HepG2 (cell line): ENCODE data around the gene PROC. TPM values are rescaled to one million over a fixed set of nuclear protein-coding genes. Genes with fewer than 3 reads are reported as not detected.
A peak's percentile ranks its signal among the peaks of the same experiment; 100 is the strongest.

Experiments
- MATR3 ChIP-seq: sonication (generic); formaldehyde crosslinking; IDR thresholded peaks from 2 replicates; pipeline ENCODE4 v1.4.0; 2020; ENCODE audit warnings: missing genetic modification reagents
- PHF8 ChIP-seq: sonication (generic); formaldehyde crosslinking; IDR thresholded peaks from 2 replicates; pipeline ENCODE4 v1.5.0; 2020; ENCODE audit warnings: missing genetic modification reagents
- ZNF225 ChIP-seq: sonication (generic); formaldehyde crosslinking; IDR thresholded peaks from 2 replicates; pipeline ENCODE4 v1.4.0; 2020; ENCODE audit warnings: mild to moderate bottlenecking, missing genetic modification reagents
- ZNF891 ChIP-seq: sonication (generic); formaldehyde crosslinking; IDR thresholded peaks from 2 replicates; pipeline ENCODE4 v1.5.0; 2020; ENCODE audit warnings: mild to moderate bottlenecking, missing genetic modification reagents
- polyA plus RNA-seq, 8 experiments: library from polyadenylated mRNA; depleted of rRNA in 3 of 8; stranded (reverse) in 7 of 8; unstranded in 1 of 8; fragments of >200 nt; fragmentation: Illumina TruSeq in 4 of 8; extraction: Trizol in 4 of 8; gene quantifications; 2 replicates each; pipeline versions ENCODE4 v1.2.1 to v1.2.3, GENCODE V29; 2011 to 2016; ENCODE audit warnings: low read depth in 4 of 8, missing spikeins in 1 of 8, mixed read lengths in 1 of 8; ENCODE audit not compliant: insufficient read depth in 1 of 8
- total RNA-seq, 5 experiments: library from RNA; depleted of rRNA; stranded (reverse); fragments of >200 nt; fragmentation: Illumina TruSeq; extraction: Trizol; gene quantifications; 2 replicates each; pipeline ENCODE4 v1.2.3, GENCODE V29; 2016; ENCODE audit warnings: low read depth in 1 of 5
- TF ChIP-seq, protein P1 (sequence below): sonication (generic); formaldehyde crosslinking; IDR thresholded peaks from 2 replicates; pipeline ENCODE4 v1.5.0; 2020; ENCODE audit warnings: mild to moderate bottlenecking, missing genetic modification reagents, borderline replicate concordance
- TF ChIP-seq, protein P2 (sequence below): sonication (generic); formaldehyde crosslinking; IDR thresholded peaks from 2 replicates; pipeline ENCODE4 v1.4.0; 2020; ENCODE audit warnings: mild to moderate bottlenecking, missing genetic modification reagents
- TF ChIP-seq, protein P3 (sequence below): sonication (generic); formaldehyde crosslinking; IDR thresholded peaks from 2 replicates; pipeline ENCODE4 v1.8.1; 2023; ENCODE audit warnings: mild to moderate bottlenecking, inconsistent platforms, moderate library complexity, missing genetic modification reagents, borderline replicate concordance
- TF ChIP-seq, protein P4 (sequence below): sonication (generic); formaldehyde crosslinking; IDR thresholded peaks from 2 replicates; pipeline ENCODE4 v1.5.1; 2020; ENCODE audit warnings: mild to moderate bottlenecking, missing genetic modification reagents
- TF ChIP-seq, protein P5 (sequence below): sonication (generic); formaldehyde crosslinking; conservative IDR thresholded peaks from 2 replicates; pipeline ENCODE4 v1.4.0; 2020; ENCODE audit warnings: missing genetic modification reagents

PROC gene
- total and polyA plus RNA-seq, 2 of the 13 experiments (the other 11 are each of a cell fraction or from before 2014, with no cell fraction given), result 134 to 185 TPM

DNA sequence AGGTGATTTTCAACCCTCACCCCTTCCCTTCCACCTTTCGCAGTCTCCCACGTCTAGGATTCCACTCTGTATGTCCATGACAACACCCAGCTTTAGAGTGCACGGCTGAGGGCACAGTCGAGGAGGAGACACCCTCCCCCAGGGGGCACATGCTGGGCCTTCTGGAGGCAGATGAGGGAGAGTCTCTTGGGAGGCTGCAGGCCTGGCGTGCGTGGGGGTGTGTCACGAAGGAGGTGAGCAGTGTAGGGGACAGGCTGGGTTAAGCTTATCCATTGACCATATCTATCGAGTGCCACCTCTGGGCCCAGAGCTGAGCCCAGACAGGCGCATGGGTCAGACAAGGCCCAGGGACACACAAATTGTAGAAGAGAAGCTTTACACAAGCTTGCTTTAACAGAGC is 18.8 kb downstream of the PROC start (continued):
- TF ChIP-seq, protein P1, sequence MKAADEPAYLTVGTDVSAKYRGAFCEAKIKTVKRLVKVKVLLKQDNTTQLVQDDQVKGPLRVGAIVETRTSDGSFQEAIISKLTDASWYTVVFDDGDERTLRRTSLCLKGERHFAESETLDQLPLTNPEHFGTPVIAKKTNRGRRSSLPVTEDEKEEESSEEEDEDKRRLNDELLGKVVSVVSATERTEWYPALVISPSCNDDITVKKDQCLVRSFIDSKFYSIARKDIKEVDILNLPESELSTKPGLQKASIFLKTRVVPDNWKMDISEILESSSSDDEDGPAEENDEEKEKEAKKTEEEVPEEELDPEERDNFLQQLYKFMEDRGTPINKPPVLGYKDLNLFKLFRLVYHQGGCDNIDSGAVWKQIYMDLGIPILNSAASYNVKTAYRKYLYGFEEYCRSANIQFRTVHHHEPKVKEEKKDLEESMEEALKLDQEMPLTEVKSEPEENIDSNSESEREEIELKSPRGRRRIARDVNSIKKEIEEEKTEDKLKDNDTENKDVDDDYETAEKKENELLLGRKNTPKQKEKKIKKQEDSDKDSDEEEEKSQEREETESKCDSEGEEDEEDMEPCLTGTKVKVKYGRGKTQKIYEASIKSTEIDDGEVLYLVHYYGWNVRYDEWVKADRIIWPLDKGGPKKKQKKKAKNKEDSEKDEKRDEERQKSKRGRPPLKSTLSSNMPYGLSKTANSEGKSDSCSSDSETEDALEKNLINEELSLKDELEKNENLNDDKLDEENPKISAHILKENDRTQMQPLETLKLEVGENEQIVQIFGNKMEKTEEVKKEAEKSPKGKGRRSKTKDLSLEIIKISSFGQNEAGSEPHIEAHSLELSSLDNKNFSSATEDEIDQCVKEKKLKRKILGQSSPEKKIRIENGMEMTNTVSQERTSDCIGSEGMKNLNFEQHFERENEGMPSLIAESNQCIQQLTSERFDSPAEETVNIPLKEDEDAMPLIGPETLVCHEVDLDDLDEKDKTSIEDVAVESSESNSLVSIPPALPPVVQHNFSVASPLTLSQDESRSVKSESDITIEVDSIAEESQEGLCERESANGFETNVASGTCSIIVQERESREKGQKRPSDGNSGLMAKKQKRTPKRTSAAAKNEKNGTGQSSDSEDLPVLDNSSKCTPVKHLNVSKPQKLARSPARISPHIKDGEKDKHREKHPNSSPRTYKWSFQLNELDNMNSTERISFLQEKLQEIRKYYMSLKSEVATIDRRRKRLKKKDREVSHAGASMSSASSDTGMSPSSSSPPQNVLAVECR, result 0 out of 2 replicates have a peak, but pooled peaks have one; percentile 20
- TF ChIP-seq MATR3 (CRISPR knock-in tag), result no peak
- TF ChIP-seq PHF8 (CRISPR knock-in tag), result 0 out of 2 replicates have a peak, but pooled peaks have one; percentile 5
- TF ChIP-seq, protein P2, sequence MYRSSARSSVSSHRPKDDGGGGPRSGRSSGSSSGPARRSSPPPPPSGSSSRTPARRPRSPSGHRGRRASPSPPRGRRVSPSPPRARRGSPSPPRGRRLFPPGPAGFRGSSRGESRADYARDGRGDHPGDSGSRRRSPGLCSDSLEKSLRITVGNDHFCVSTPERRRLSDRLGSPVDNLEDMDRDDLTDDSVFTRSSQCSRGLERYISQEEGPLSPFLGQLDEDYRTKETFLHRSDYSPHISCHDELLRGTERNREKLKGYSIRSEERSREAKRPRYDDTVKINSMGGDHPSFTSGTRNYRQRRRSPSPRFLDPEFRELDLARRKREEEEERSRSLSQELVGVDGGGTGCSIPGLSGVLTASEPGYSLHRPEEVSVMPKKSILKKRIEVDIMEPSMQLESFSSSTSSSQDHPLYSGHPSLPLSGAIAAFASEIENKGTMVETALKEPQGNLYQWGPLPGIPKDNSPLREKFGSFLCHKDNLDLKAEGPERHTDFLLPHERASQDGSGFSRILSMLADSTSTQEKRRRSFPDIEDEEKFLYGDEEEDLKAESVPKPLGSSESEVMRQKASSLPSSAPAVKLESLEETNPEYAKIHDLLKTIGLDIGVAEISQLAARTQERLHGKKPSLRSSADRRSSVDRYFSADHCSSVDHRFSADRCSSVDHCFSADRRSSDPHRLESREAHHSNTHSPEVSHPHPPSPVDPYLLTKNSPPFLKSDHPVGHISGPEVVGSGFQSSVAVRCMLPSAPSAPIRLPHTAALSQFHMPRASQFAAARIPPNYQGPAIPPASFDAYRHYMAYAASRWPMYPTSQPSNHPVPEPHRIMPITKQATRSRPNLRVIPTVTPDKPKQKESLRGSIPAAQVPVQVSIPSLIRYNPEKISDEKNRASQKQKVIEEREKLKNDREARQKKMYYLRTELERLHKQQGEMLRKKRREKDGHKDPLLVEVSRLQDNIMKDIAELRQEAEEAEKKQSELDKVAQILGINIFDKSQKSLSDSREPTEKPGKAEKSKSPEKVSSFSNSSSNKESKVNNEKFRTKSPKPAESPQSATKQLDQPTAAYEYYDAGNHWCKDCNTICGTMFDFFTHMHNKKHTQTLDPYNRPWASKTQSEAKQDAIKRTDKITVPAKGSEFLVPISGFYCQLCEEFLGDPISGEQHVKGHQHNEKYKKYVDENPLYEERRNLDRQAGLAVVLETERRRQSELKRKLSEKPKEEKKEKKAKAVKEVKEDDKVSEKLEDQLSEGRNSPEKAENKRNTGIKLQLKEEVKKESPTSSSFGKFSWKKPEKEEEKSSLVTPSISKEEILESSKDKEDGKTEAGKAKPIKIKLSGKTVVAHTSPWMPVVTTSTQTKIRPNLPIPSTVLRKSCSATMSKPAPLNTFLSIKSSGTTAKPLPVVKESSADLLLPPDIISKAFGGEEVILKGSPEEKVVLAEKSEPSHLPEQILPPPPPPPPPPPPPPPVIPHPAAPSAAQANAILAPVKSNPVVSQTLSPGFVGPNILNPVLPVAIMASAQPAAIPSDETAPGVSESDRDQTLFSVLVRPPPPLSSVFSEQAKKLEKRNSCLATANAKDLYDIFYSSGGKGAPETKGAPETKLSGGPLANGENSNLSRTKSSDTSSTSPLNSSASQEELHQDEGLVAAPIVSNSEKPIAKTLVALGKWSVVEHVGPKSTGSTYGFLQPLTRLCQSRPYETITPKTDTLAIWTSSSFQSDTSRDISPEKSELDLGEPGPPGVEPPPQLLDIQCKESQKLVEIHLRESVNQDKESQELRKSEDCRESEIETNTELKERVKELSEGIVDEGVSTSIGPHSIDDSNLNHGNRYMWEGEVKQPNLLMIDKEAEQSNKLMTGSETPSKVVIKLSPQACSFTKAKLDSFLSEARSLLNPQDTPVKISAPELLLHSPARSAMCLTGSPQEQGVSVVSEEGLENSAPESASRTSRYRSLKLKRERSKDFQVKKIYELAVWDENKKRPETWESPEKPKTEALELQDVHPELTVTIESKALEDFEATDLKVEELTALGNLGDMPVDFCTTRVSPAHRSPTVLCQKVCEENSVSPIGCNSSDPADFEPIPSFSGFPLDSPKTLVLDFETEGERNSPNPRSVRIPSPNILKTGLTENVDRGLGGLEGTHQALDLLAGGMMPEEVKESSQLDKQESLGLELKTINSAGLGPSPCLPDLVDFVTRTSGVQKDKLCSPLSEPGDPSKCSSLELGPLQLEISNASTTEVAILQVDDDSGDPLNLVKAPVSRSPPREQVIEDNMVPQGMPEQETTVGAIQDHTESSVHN (CRISPR knock-in tag), result no peak
- no peak for TF ChIP-seq ZNF891 (CRISPR knock-in tag)
- TF ChIP-seq, protein P3, sequence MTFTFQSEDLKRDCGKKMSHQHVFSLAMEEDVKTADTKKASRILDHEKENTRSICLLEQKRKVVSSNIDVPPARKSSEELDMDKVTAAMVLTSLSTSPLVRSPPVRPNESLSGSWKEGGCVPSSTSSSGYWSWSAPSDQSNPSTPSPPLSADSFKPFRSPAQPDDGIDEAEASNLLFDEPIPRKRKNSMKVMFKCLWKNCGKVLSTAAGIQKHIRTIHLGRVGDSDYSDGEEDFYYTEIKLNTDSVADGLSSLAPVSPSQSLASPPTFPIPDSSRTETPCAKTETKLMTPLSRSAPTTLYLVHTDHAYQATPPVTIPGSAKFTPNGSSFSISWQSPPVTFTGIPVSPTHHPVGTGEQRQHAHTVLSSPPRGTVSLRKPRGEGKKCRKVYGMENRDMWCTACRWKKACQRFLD (CRISPR knock-in tag), result no peak
- no peak for TF ChIP-seq ZNF225 (CRISPR knock-in tag)
- TF ChIP-seq, protein P4, sequence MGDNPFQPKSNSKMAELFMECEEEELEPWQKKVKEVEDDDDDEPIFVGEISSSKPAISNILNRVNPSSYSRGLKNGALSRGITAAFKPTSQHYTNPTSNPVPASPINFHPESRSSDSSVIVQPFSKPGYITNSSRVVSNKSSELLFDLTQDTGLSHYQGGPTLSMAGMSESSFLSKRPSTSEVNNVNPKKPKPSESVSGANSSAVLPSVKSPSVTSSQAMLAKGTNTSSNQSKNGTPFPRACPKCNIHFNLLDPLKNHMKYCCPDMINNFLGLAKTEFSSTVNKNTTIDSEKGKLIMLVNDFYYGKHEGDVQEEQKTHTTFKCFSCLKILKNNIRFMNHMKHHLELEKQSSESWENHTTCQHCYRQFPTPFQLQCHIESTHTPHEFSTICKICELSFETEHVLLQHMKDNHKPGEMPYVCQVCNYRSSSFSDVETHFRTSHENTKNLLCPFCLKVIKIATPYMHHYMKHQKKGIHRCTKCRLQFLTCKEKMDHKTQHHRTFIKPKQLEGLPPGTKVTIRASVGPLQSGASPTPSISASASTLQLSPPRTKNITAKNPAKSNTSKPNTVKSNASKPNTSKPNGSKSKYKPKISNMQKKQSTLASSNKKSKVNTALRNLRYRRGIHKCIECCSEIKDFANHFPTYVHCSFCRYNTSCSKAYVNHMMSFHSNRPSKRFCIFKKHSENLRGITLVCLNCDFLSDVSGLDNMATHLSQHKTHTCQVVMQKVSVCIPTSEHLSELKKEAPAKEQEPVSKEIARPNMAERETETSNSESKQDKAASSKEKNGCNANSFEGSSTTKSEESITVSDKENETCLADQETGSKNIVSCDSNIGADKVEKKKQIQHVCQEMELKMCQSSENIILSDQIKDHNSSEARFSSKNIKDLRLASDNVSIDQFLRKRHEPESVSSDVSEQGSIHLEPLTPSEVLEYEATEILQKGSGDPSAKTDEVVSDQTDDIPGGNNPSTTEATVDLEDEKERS, result no peak
- TF ChIP-seq, protein P5, sequence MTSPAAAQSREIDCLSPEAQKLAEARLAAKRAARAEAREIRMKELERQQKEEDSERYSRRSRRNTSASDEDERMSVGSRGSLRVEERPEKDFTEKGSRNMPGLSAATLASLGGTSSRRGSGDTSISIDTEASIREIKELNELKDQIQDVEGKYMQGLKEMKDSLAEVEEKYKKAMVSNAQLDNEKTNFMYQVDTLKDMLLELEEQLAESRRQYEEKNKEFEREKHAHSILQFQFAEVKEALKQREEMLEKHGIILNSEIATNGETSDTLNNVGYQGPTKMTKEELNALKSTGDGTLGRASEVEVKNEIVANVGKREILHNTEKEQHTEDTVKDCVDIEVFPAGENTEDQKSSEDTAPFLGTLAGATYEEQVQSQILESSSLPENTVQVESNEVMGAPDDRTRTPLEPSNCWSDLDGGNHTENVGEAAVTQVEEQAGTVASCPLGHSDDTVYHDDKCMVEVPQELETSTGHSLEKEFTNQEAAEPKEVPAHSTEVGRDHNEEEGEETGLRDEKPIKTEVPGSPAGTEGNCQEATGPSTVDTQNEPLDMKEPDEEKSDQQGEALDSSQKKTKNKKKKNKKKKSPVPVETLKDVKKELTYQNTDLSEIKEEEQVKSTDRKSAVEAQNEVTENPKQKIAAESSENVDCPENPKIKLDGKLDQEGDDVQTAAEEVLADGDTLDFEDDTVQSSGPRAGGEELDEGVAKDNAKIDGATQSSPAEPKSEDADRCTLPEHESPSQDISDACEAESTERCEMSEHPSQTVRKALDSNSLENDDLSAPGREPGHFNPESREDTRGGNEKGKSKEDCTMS (CRISPR knock-in tag), result no peak
